Activated naive CD4-positive, alpha-beta T cell treated with anti-CD3 and anti-CD28 coated beads, Interleukin-2, amount 50 U/mL, for 24 hours (primary cell): ENCODE measurements around the gene FEZF2.

Experiments
- H3K27ac Mint-ChIP-seq: one replicate; pipeline ENCODE4 v1.8.0; 2021; ENCODE audit warnings: mild to moderate bottlenecking, mixed read lengths
- H3K27me3 Mint-ChIP-seq: one replicate; pipeline ENCODE4 v1.8.0; 2021; ENCODE audit warnings: mixed read lengths
- H3K36me3 Mint-ChIP-seq: one replicate; pipeline ENCODE4 v1.8.0; 2021; ENCODE audit warnings: mixed read lengths
- H3K4me1 Mint-ChIP-seq: one replicate; pipeline ENCODE4 v1.8.0; 2021; ENCODE audit warnings: mixed read lengths
- H3K4me3 Mint-ChIP-seq: one replicate; pipeline ENCODE4 v1.8.0; 2021; ENCODE audit warnings: mild to moderate bottlenecking, mixed read lengths
- H3K9me3 Mint-ChIP-seq: one replicate; pipeline ENCODE4 v1.8.0; 2021; ENCODE audit warnings: mixed read lengths

FEZF2 gene

GRCh38 chr3:62367763-62368195, 5.6 kb downstream of the FEZF2 start:
- peaks cover 54% of the 10 kb centered on the region for H3K27me3 Mint-ChIP-seq
- H3K27ac Mint-ChIP-seq, result no peak overlapping the region
- no peak overlapping the region for H3K4me3 Mint-ChIP-seq
- H3K9me3 Mint-ChIP-seq, result no peaks in the 10 kb centered on the region
- peaks cover 4% of the 10 kb centered on the region for H3K4me1 Mint-ChIP-seq
- no peaks in the 10 kb centered on the region for H3K36me3 Mint-ChIP-seq

DNA sequence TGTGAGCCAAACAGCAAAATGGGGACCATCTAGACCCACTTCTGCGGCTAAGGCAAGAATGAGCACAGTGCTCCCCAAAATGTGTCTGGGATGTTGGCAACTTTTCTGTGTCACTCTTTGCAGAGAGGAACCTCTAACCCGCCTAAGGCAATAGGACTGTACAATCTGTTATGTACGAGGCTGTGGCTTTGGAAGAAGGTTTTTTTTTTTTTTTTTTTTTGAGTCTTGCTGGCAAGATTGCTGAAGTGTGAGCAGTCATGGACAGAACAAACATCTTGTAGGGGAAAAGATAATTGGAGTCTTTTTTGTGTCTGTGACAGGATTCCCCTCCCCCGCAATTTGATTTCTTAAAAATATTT, 7.2 kb downstream of the FEZF2 start:
- Mint-ChIP-seq H3K36me3 (no peaks in the 10 kb centered on the region), H3K27me3 (peaks cover 53% of the 10 kb centered on the region), H3K9me3 (no peaks in the 10 kb centered on the region), H3K27ac (no peak overlapping the region), H3K4me3 (no peak overlapping the region), H3K4me1 (peaks cover 4% of the 10 kb centered on the region)

DNA sequence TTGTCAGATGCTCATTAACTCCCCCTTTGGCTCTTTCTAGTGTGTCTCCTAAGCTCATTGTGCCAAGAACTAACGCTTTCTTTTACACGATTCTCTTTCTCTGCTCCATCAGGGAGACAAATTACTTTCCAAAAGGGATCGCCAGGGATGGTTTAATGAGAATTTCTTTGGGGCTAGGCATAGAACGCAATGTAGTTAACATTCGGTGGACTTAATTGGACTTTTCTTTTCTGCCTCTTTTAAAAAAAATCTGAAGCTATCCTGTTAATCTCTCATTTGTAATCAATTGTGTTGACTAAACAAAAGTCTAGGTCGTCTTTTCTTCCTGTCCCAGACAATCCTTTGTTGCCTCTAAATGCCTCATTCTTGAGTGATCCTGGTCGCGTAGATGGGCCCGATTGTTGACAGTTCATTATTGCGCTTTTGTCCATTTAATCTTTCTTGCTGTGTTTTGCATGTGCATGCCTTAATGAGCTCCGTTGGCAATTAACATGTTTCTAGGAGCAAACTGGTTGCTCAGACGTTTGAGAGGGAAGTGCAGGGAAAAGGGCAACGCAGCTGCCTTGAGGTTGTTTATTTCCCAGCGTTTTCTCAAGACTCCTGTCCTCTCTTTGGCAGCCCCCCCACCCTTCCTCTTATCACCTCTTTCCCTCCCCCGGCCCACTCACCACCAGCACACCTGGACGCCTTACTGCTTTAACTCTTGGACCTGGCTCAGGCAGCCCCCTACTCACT, 7.8 kb downstream of the FEZF2 start:
- no peaks in the 10 kb centered on the region for H3K36me3 Mint-ChIP-seq
- H3K9me3 Mint-ChIP-seq, result no peaks in the 10 kb centered on the region
- H3K27me3 Mint-ChIP-seq, result peaks cover 48% of the 10 kb centered on the region
- no peaks in the 10 kb centered on the region for H3K4me1 Mint-ChIP-seq
- H3K27ac Mint-ChIP-seq, result no peak overlapping the region
- H3K4me3 Mint-ChIP-seq, result no peak overlapping the region

GRCh38 chr3:62364191-62364590, 9.2 kb downstream of the FEZF2 start:
- H3K9me3 Mint-ChIP-seq, result no peaks in the 10 kb centered on the region
- peaks cover 41% of the 10 kb centered on the region for H3K27me3 Mint-ChIP-seq
- H3K4me3 Mint-ChIP-seq, result no peak overlapping the region
- no peak overlapping the region for H3K27ac Mint-ChIP-seq
- no peaks in the 10 kb centered on the region for H3K36me3 Mint-ChIP-seq
- no peaks in the 10 kb centered on the region for H3K4me1 Mint-ChIP-seq

DNA sequence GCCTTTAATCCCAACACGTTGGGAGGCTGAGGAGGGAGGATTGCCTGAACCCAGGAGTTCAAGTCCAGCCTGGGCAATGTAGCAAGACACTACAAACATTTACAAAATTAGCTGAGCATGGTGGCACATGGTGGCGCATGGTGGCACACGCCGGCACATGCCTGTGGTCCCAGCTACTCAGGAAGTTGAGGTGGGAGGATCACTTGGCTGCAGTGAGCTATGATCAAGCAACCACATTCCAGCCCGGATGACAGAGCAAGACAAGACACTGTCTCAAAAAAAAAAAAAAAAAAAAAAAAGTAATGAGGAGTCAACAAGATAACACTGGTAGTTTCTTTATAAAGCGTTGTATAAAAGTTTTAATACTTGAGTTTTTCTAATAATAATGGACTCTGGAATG, 10.1 kb downstream of the FEZF2 start:
- no peak overlapping the region for H3K4me3 Mint-ChIP-seq
- H3K27ac Mint-ChIP-seq, result no peak overlapping the region
- no peaks in the 10 kb centered on the region for H3K4me1 Mint-ChIP-seq
- no peaks in the 10 kb centered on the region for H3K36me3 Mint-ChIP-seq
- H3K9me3 Mint-ChIP-seq, result no peaks in the 10 kb centered on the region
- peaks cover 36% of the 10 kb centered on the region for H3K27me3 Mint-ChIP-seq

DNA sequence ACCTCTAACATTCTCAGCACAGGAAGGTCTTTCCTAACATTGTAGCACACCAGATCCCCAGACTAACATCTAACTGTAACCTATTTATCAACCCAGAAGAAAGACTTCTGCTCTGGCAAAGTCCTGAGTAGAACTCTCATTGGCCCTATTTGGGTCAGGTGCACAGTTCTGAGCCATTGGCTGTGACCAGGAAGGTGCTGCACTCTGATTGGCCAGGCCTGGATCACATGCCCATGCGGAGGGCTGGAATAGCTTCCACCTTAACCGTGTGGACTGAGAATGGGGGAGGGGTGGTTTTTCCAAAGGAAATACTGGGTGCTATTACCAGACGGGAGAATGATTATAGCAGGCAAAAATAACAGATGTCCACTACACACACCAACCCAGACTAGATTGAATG, 11.5 kb downstream of the FEZF2 start:
- H3K36me3 Mint-ChIP-seq, result no peaks in the 10 kb centered on the region
- no peak overlapping the region for H3K4me3 Mint-ChIP-seq
- H3K27me3 Mint-ChIP-seq, result peaks cover 26% of the 10 kb centered on the region
- no peak overlapping the region for H3K27ac Mint-ChIP-seq
- no peaks in the 10 kb centered on the region for H3K9me3 Mint-ChIP-seq
- no peaks in the 10 kb centered on the region for H3K4me1 Mint-ChIP-seq

DNA sequence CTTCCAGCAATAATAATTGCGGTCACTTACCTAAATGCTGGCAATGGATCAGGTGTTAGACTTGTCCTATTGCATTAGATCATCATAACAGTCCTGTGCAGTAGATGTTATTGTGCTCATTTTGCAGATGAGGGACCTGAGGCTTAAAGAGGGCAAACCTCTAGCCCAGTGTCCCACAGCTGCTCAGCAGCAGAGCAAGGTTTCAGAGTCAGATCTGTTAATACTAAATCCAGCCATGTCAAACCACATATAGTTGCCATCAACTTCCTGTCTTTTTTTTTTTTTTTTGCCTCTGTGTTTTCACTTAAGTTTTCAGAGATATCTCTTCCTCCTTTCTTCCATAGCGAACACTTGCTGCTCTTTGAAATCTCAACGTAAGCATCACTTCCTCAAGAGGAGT, 12.1 kb downstream of the FEZF2 start:
- Mint-ChIP-seq H3K9me3 (no peaks in the 10 kb centered on the region), H3K36me3 (no peaks in the 10 kb centered on the region), H3K27me3 (peaks cover 20% of the 10 kb centered on the region), H3K27ac (no peak overlapping the region), H3K4me3 (no peak overlapping the region), H3K4me1 (no peaks in the 10 kb centered on the region)

- Mint-ChIP-seq H3K36me3 (no peaks in the 10 kb centered on the region), H3K9me3 (no peaks in the 10 kb centered on the region), H3K4me3 (no peak overlapping the region), H3K27me3 (peaks cover 11% of the 10 kb centered on the region), H3K27ac (no peak overlapping the region), H3K4me1 (no peaks in the 10 kb centered on the region)
These were observed 13.8 kb downstream of the FEZF2 start for GRCh38 chr3:62359531-62359930.

- Mint-ChIP-seq H3K9me3 (no peaks in the 10 kb centered on the region), H3K4me3 (no peak overlapping the region), H3K27ac (no peak overlapping the region), H3K27me3 (peaks cover 4% of the 10 kb centered on the region), H3K4me1 (no peaks in the 10 kb centered on the region), H3K36me3 (no peaks in the 10 kb centered on the region)
These were observed 17.0 kb downstream of the FEZF2 start for GRCh38 chr3:62356356-62356755.

- Mint-ChIP-seq H3K9me3 (no peaks in the 10 kb centered on the region), H3K4me3 (no peak overlapping the region), H3K27me3 (peaks cover 4% of the 10 kb centered on the region), H3K4me1 (no peaks in the 10 kb centered on the region), H3K36me3 (no peaks in the 10 kb centered on the region), H3K27ac (no peak overlapping the region)
These were observed 17.6 kb downstream of the FEZF2 start for GRCh38 chr3:62355703-62356102.

GRCh38 chr3:62343755-62344154, 29.6 kb downstream of the FEZF2 start:
- Mint-ChIP-seq H3K4me3 (no peak overlapping the region), H3K4me1 (no peaks in the 10 kb centered on the region), H3K27me3 (peaks cover 6% of the 10 kb centered on the region), H3K36me3 (no peaks in the 10 kb centered on the region), H3K9me3 (no peaks in the 10 kb centered on the region), H3K27ac (no peak overlapping the region)

DNA sequence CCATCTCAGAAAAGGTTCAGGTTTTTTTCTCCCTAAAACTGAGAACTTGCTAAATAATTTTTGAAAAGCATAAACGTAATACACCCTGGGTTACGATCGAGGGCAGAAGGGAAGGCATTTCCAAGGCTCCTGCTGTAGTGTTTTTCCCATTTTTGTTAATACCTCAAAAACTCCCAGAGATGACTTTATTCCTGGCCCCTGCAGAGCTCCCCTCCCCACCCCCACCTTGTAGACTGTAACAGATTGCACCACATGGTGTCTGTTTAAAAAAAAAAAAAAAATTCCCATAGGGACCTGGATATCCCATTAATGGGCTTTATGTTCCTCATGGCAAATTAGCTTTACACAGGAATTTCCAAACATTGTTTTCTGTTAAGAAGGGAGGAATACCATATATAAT, 38.2 kb downstream of the FEZF2 start:
- Mint-ChIP-seq H3K36me3 (no peaks in the 10 kb centered on the region), H3K4me1 (no peaks in the 10 kb centered on the region), H3K9me3 (no peaks in the 10 kb centered on the region), H3K27me3 (peaks cover 3% of the 10 kb centered on the region), H3K27ac (no peak overlapping the region), H3K4me3 (no peak overlapping the region)

DNA sequence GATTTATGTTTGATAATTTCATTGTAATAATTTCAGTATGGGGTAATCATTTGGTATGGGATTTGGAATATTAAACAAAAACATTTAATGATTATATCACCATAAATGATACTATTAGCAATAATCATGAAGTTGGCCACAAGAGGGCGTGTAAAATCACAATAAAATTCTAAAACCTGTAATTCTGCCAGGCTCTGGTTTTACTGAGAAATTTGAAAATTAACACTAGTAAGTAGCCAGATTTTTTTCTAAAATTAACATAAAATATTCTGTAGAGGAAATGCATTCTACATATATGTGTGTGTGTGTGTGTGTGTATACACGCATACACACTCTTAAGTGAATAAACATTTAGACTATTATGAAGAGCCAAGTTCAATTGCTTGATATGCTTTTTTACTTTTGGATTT, 40.5 kb downstream of the FEZF2 start:
- H3K27me3 Mint-ChIP-seq, result peaks cover 5% of the 10 kb centered on the region
- no peak overlapping the region for H3K4me3 Mint-ChIP-seq
- no peaks in the 10 kb centered on the region for H3K9me3 Mint-ChIP-seq
- no peaks in the 10 kb centered on the region for H3K36me3 Mint-ChIP-seq
- H3K4me1 Mint-ChIP-seq, result no peaks in the 10 kb centered on the region
- H3K27ac Mint-ChIP-seq, result no peak overlapping the region

GRCh38 chr3:62332017-62332416, 41.3 kb downstream of the FEZF2 start:
- no peaks in the 10 kb centered on the region for H3K4me1 Mint-ChIP-seq
- H3K36me3 Mint-ChIP-seq, result no peaks in the 10 kb centered on the region
- H3K27me3 Mint-ChIP-seq, result peaks cover 5% of the 10 kb centered on the region
- H3K4me3 Mint-ChIP-seq, result no peak overlapping the region
- H3K27ac Mint-ChIP-seq, result no peak overlapping the region
- H3K9me3 Mint-ChIP-seq, result no peaks in the 10 kb centered on the region

DNA sequence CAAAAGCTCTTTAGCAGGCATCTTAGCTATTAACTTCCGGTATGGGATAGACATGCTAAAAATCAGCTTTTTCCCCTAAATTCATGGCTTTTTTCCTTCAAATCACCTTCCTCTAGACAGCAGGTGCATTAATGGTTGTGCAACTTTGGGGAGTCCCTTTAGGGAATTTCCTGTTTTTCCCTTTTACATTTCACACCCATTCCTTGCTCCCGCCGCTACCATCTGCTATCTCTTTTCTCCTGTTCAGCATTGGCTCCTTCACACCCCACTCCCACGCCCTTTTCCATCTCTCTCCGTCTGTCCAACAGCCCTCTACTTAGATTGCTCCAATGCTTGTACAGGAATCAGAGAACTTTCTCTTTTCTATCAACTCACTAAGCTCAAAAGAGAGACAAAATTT, 43.4 kb downstream of the FEZF2 start:
- no peaks in the 10 kb centered on the region for H3K9me3 Mint-ChIP-seq
- H3K36me3 Mint-ChIP-seq, result no peaks in the 10 kb centered on the region
- H3K27me3 Mint-ChIP-seq, result peaks cover 5% of the 10 kb centered on the region
- no peak overlapping the region for H3K4me3 Mint-ChIP-seq
- H3K4me1 Mint-ChIP-seq, result no peaks in the 10 kb centered on the region
- no peak overlapping the region for H3K27ac Mint-ChIP-seq

GRCh38 chr3:62325896-62326295, 47.5 kb downstream of the FEZF2 start:
- Mint-ChIP-seq H3K4me3 (no peak overlapping the region), H3K27ac (no peak overlapping the region), H3K9me3 (peaks cover 6% of the 10 kb centered on the region), H3K27me3 (peaks cover 9% of the 10 kb centered on the region), H3K4me1 (no peaks in the 10 kb centered on the region), H3K36me3 (peaks cover 3% of the 10 kb centered on the region)

DNA sequence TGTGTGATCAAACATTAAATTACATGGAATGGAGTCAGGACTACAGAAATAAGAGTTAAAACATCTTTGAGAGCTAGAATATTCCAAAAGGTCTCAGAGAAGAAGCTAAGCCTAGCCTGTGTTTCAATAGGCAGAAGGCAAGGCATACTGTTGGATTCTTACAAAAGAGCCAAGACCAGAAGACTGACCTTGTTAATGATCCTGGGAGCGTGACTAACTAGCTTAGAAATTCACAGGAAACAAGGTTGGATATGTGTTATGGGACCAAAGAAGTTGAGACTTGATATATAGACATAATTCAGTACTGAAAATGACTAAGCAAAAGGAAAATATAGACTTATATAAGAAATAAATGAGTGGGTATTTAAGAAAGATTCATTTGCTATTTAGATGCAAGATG, 50.1 kb downstream of the FEZF2 start:
- peaks cover 6% of the 10 kb centered on the region for H3K36me3 Mint-ChIP-seq
- no peak overlapping the region for H3K4me3 Mint-ChIP-seq
- peaks cover 13% of the 10 kb centered on the region for H3K9me3 Mint-ChIP-seq
- H3K27me3 Mint-ChIP-seq, result peaks cover 24% of the 10 kb centered on the region
- peaks cover 12% of the 10 kb centered on the region for H3K4me1 Mint-ChIP-seq
- no peak overlapping the region for H3K27ac Mint-ChIP-seq
